HepG2 (cell line): ENCODE measurements around the gene DYSF. TPM values are rescaled to one million over a fixed set of nuclear protein-coding genes. Genes with fewer than 3 reads are reported as not detected.

Experiments
- ARNTL ChIP-seq: sonication (generic); formaldehyde crosslinking; IDR thresholded peaks from 2 replicates; pipeline ENCODE4 v1.4.0; 2020; ENCODE audit warnings: mild to moderate bottlenecking, missing genetic modification reagents
- BHLHE40 ChIP-seq: IDR thresholded peaks from 2 replicates; pipeline ENCODE4 v1.6.1; 2011; ENCODE audit warnings: low read length, improper control_type of control experiment
- ETV6 ChIP-seq: sonication (generic); formaldehyde crosslinking; conservative IDR thresholded peaks from 2 replicates; pipeline ENCODE4 v1.4.0; 2020; ENCODE audit warnings: missing genetic modification reagents
- FOXJ3 ChIP-seq: sonication (generic); formaldehyde crosslinking; IDR thresholded peaks from 2 replicates; pipeline ENCODE4 v1.4.0; 2020; ENCODE audit warnings: missing genetic modification reagents, mild to moderate bottlenecking, borderline replicate concordance
- GABPA ChIP-seq, 2 experiments: IDR thresholded peaks; 2 replicates each; pipeline ENCODE4 v1.6.1; 2011 to 2016; ENCODE audit warnings: low read depth in 2 of 2, low read length in 1 of 2, missing biosample characterization in 1 of 2, missing genetic modification characterization in 1 of 2
- MAFF ChIP-seq: IDR thresholded peaks from 2 replicates; pipeline ENCODE4 v1.6.1; 2011; ENCODE audit warnings: low read depth, low read length, improper control_type of control experiment
- MEIS2 ChIP-seq: sonication (generic); formaldehyde crosslinking; IDR thresholded peaks from 2 replicates; pipeline ENCODE4 v1.9.0; 2021; ENCODE audit warnings: mild to moderate bottlenecking, missing genetic modification reagents
- MXI1 ChIP-seq: IDR thresholded peaks from 3 replicates; pipeline ENCODE4 v1.6.1; 2012; ENCODE audit warnings: low read depth, low read length, inconsistent platforms, borderline replicate concordance
- NCOA1 ChIP-seq: sonication (generic); formaldehyde crosslinking; IDR thresholded peaks from 2 replicates; pipeline ENCODE4 v1.9.0; 2021; ENCODE audit warnings: missing genetic modification reagents
- NFIC ChIP-seq: IDR thresholded peaks from 2 replicates; pipeline ENCODE4 v1.6.1; 2012; ENCODE audit warnings: mild to moderate bottlenecking, low read length, inconsistent platforms
- NR1H2 ChIP-seq: sonication (generic); formaldehyde crosslinking; IDR thresholded peaks from 2 replicates; pipeline ENCODE4 v1.8.1; 2022; ENCODE audit warnings: low read depth, missing genetic modification reagents, borderline replicate concordance
- RBM39 ChIP-seq: fragments of 200-400 bp; formaldehyde crosslinking; IDR thresholded peaks from one replicate; pipeline ENCODE4 v1.6.1; 2018; ENCODE audit warnings: antibody characterized with exemption, mild to moderate bottlenecking, low read depth, low read length; ENCODE audit not compliant: poor library complexity, severe bottlenecking
- SATB2 ChIP-seq: sonication (generic); formaldehyde crosslinking; IDR thresholded peaks from 2 replicates; pipeline ENCODE4 v1.5.0; 2020; ENCODE audit warnings: missing genetic modification reagents
- SKI ChIP-seq: fragments of 450-650 bp; IDR thresholded peaks from one replicate; pipeline ENCODE4 v1.6.1; 2018; ENCODE audit warnings: mild to moderate bottlenecking; ENCODE audit not compliant: partially characterized antibody
- SMAD1 ChIP-seq: sonication (generic); formaldehyde crosslinking; IDR thresholded peaks from 2 replicates; pipeline ENCODE4 v1.4.0; 2020; ENCODE audit warnings: missing genetic modification reagents, low read depth, mild to moderate bottlenecking, borderline replicate concordance
- SP5 ChIP-seq: IDR thresholded peaks from 2 replicates; pipeline ENCODE4 v1.6.1; 2016; ENCODE audit warnings: low read depth, borderline replicate concordance
- SPEN ChIP-seq: sonication (generic); formaldehyde crosslinking; IDR thresholded peaks from 2 replicates; pipeline ENCODE4 v1.5.1; 2020; ENCODE audit warnings: low read depth, mild to moderate bottlenecking, missing genetic modification reagents
- SRSF1 ChIP-seq: fragments of 200-400 bp; formaldehyde crosslinking; optimal IDR thresholded peaks from 2 replicates; pipeline ENCODE3; 2017; ENCODE audit warnings: mild to moderate bottlenecking, low read depth, low read length, moderate library complexity
- TCF7L2 ChIP-seq: IDR thresholded peaks from 2 replicates; pipeline ENCODE4 v1.6.1; 2011; ENCODE audit warnings: mild to moderate bottlenecking, low read depth, low read length, moderate library complexity
- TP53 ChIP-seq: sonication (generic); formaldehyde crosslinking; conservative IDR thresholded peaks from 2 replicates; pipeline ENCODE4 v1.4.0; 2020; ENCODE audit warnings: missing genetic modification reagents
- WIZ ChIP-seq: sonication (generic); formaldehyde crosslinking; IDR thresholded peaks from 2 replicates; pipeline ENCODE4 v1.5.1; 2020; ENCODE audit warnings: mild to moderate bottlenecking, missing genetic modification reagents
- ZFP36L2 ChIP-seq: sonication (generic); formaldehyde crosslinking; IDR thresholded peaks from 2 replicates; pipeline ENCODE4 v1.4.0; 2020; ENCODE audit warnings: missing genetic modification reagents
- ZNF235 ChIP-seq: sonication (generic); formaldehyde crosslinking; IDR thresholded peaks from 2 replicates; pipeline ENCODE4 v1.8.1; 2023; ENCODE audit warnings: mild to moderate bottlenecking, missing genetic modification reagents, borderline replicate concordance
- ZNF776 ChIP-seq: sonication (generic); formaldehyde crosslinking; IDR thresholded peaks from 2 replicates; pipeline ENCODE4 v1.4.0; 2020; ENCODE audit warnings: mild to moderate bottlenecking, missing genetic modification reagents
- ZSCAN20 ChIP-seq: sonication (generic); formaldehyde crosslinking; IDR thresholded peaks from 2 replicates; pipeline ENCODE4 v1.4.0; 2020; ENCODE audit warnings: missing genetic modification reagents, mild to moderate bottlenecking, borderline replicate concordance
- polyA plus RNA-seq, 8 experiments: library from polyadenylated mRNA; depleted of rRNA in 3 of 8; stranded (reverse) in 7 of 8; unstranded in 1 of 8; fragments of >200 nt; fragmentation: Illumina TruSeq in 4 of 8; extraction: Trizol in 4 of 8; gene quantifications; 2 replicates each; pipeline versions ENCODE4 v1.2.1 to v1.2.3, GENCODE V29; 2011 to 2016; ENCODE audit warnings: low read depth in 4 of 8, missing spikeins in 1 of 8, mixed read lengths in 1 of 8; ENCODE audit not compliant: insufficient read depth in 1 of 8
- total RNA-seq, 5 experiments: library from RNA; depleted of rRNA; stranded (reverse); fragments of >200 nt; fragmentation: Illumina TruSeq; extraction: Trizol; gene quantifications; 2 replicates each; pipeline ENCODE4 v1.2.3, GENCODE V29; 2016; ENCODE audit warnings: low read depth in 1 of 5
- TF ChIP-seq, protein P1 (sequence below): sonication (generic); formaldehyde crosslinking; IDR thresholded peaks from 2 replicates; pipeline ENCODE4 v1.8.1; 2023; ENCODE audit warnings: mild to moderate bottlenecking, missing genetic modification reagents
- TF ChIP-seq, protein P2 (sequence below): sonication (generic); formaldehyde crosslinking; IDR thresholded peaks from 2 replicates; pipeline ENCODE4 v1.4.0; 2020; ENCODE audit warnings: missing genetic modification reagents
- TF ChIP-seq, protein P3 (sequence below): sonication (generic); formaldehyde crosslinking; IDR thresholded peaks from 2 replicates; pipeline ENCODE4 v1.4.0; 2020; ENCODE audit warnings: missing genetic modification reagents

Gene DYSF
- total and polyA plus RNA-seq, 2 of the 13 experiments (the other 11 are each of a cell fraction or from before 2014, with no cell fraction given), result 0.15 to 2.4 TPM

DNA sequence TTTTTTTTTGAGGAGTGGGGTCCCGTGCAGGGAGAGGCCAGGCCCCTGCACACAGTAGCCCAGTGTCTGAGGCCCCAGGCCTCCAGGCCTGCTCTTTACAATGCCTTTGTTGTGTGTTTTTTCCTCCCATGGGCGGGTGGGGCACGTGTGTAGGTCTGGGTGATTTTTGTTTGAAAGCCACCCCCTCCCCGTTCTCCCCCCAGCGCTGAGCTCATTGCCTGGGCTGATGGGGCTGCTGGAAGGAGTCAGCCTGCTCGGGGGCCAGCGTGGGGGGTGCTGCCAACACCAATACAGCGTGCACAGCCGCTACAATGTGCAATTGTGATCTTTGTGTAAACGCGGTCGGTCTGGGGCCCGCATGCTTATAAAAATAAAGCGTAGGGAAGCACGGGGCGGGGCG lies 142.7 kb downstream of the DYSF start (continued):
- TF ChIP-seq, protein P1, sequence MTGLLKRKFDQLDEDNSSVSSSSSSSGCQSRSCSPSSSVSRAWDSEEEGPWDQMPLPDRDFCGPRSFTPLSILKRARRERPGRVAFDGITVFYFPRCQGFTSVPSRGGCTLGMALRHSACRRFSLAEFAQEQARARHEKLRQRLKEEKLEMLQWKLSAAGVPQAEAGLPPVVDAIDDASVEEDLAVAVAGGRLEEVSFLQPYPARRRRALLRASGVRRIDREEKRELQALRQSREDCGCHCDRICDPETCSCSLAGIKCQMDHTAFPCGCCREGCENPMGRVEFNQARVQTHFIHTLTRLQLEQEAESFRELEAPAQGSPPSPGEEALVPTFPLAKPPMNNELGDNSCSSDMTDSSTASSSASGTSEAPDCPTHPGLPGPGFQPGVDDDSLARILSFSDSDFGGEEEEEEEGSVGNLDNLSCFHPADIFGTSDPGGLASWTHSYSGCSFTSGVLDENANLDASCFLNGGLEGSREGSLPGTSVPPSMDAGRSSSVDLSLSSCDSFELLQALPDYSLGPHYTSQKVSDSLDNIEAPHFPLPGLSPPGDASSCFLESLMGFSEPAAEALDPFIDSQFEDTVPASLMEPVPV (CRISPR knock-in tag), result no peak
- TF ChIP-seq ETV6 (CRISPR knock-in tag) (no peak), RBM39 (peak; percentile 28), ZSCAN20 (CRISPR knock-in tag) (no peak), SRSF1 (peak; percentile 75), MAFF (no peak), SKI (no peak), NFIC (no peak), SP5 (CRISPR knock-in tag) (no peak), TP53 (CRISPR knock-in tag) (no peak), SPEN (CRISPR knock-in tag) (no peak), ZNF776 (no peak), GABPA (IDR thresholded peaks at IDR 0.05; ENCODE audit: low read depth, low read length) (no peak), GABPA (CRISPR knock-in tag; IDR thresholded peaks at IDR 0.05; ENCODE audit: low read depth) (no peak), ARNTL (CRISPR knock-in tag) (no peak), ZFP36L2 (CRISPR knock-in tag) (no peak), NCOA1 (CRISPR knock-in tag) (no peak), ZNF235 (CRISPR knock-in tag) (no peak), WIZ (no peak), NR1H2 (CRISPR knock-in tag) (no peak), BHLHE40 (peak; percentile 67), SMAD1 (CRISPR knock-in tag) (no peak), TCF7L2 (no peak), SATB2 (CRISPR knock-in tag) (no peak), MEIS2 (no peak), MXI1 (no peak), FOXJ3 (no peak)
- TF ChIP-seq, protein P2, sequence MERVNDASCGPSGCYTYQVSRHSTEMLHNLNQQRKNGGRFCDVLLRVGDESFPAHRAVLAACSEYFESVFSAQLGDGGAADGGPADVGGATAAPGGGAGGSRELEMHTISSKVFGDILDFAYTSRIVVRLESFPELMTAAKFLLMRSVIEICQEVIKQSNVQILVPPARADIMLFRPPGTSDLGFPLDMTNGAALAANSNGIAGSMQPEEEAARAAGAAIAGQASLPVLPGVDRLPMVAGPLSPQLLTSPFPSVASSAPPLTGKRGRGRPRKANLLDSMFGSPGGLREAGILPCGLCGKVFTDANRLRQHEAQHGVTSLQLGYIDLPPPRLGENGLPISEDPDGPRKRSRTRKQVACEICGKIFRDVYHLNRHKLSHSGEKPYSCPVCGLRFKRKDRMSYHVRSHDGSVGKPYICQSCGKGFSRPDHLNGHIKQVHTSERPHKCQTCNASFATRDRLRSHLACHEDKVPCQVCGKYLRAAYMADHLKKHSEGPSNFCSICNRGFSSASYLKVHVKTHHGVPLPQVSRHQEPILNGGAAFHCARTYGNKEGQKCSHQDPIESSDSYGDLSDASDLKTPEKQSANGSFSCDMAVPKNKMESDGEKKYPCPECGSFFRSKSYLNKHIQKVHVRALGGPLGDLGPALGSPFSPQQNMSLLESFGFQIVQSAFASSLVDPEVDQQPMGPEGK (CRISPR knock-in tag), result peak; percentile 56; the same call in 1 of the 2 replicates
- TF ChIP-seq, protein P3, sequence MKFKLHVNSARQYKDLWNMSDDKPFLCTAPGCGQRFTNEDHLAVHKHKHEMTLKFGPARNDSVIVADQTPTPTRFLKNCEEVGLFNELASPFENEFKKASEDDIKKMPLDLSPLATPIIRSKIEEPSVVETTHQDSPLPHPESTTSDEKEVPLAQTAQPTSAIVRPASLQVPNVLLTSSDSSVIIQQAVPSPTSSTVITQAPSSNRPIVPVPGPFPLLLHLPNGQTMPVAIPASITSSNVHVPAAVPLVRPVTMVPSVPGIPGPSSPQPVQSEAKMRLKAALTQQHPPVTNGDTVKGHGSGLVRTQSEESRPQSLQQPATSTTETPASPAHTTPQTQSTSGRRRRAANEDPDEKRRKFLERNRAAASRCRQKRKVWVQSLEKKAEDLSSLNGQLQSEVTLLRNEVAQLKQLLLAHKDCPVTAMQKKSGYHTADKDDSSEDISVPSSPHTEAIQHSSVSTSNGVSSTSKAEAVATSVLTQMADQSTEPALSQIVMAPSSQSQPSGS, result no peak
- TF ChIP-seq, all 625 proteins: peak for 7
